GM19025 (cell line): ENCODE measurements around the gene CPE.

ENCODE experiments used
- ATAC-seq: cut with Tn5 transposase; IDR thresholded peaks from one replicate; pipeline ENCODE4 v1.9.1; 2021; ENCODE audit warnings: mild to moderate bottlenecking, low read depth, moderate library complexity; ENCODE audit not compliant: unreplicated experiment

The CPE gene

GRCh38 chr4:165361810-165362209 lies 17.0 kb upstream of the CPE start:
- no peak for ATAC-seq

GRCh38 chr4:165364452-165365080 lies 14.2 kb upstream of the CPE start:
- ATAC-seq = no peak

DNA sequence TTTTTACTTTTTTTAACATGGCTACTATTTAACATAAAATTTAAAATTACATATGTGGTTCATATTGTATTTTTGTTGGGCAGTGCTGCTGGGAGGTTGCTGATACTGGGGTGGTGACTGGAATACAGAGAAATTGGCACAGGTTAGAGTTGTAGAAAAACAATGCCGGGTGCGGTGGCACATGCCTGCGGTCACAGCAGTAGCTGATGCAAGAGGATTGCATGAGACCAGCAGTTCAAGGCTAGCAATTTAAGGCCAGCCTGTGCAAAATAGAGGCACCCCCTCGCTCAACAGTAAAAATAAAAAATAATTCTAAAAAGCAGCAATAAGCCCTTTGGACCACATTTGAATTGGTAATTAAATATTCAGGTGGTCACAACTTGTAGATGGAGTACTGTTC lies 11.8 kb upstream of the CPE start:
- no peak for ATAC-seq

GRCh38 chr4:165368114-165368513 lies 10.7 kb upstream of the CPE start:
- no peak for ATAC-seq

- no peak for ATAC-seq
These were observed 10.2 kb upstream of the CPE start for GRCh38 chr4:165368567-165368966.

DNA sequence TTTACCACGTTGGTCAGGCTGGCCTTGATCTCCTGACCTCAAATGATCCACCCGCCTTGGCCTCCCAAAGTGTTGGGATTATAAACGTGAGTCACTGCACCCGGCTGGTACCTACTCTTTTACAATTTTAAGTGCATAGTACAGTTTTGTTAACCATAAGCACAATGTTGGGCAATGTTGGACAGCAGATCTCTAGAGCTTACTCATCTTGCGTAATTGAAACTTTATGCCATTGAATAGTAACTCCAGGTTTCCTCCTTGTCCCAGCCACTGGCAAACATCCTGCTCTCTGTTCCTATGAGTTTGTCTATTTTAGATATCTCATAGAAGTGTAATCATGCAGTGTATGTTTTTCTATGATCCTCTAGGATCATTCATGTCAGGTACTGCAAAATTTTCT lies 9.3 kb upstream of the CPE start:
- ATAC-seq = no peak

- no peak for ATAC-seq
These were observed 8.3 kb upstream of the CPE start for GRCh38 chr4:165370530-165370929.

- no peak for ATAC-seq
These were observed 3.3 kb upstream of the CPE start for GRCh38 chr4:165375465-165375864.

- ATAC-seq = no peak
These were observed 437 bp upstream of the CPE start for GRCh38 chr4:165378398-165378744.

DNA sequence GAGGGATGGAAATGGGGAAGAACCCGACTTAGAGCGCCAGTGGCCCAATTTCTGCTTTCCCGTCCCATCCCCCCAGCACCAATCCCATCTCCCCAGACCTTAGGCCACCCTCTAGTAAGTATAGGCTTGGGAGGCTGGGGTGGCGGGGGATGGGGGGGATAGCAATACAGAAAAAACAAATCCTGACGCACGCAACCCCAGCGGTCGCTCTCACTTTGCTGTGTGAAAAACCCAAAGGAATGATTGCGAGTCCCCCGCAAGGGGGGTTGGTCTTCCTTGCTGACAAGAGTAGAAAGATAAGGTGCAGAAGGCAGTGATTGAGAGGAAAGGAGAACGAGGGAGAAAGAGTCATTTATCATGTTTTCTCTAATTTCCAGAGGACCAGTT lies 863 bp downstream of the CPE start:
- ATAC-seq = no peak

DNA sequence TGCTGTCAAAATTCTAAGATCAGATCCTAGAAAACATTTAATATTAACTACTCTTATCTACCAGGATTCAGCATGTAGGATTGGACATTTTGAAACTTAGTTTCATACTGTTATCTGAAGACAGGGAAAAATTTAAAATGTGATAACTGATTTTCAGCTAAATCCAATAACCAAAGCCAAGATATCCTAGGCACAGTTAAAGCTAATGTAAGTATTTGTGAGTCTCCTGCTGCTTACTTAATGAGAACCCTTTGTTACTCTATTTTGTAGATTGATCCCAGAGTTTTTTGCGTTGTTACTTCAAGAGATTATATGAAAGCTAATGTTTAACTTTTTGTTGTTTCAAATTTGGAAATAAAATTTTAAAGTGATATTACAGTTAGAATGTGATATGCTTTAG lies 2.0 kb downstream of the CPE start:
- no peak for ATAC-seq

DNA sequence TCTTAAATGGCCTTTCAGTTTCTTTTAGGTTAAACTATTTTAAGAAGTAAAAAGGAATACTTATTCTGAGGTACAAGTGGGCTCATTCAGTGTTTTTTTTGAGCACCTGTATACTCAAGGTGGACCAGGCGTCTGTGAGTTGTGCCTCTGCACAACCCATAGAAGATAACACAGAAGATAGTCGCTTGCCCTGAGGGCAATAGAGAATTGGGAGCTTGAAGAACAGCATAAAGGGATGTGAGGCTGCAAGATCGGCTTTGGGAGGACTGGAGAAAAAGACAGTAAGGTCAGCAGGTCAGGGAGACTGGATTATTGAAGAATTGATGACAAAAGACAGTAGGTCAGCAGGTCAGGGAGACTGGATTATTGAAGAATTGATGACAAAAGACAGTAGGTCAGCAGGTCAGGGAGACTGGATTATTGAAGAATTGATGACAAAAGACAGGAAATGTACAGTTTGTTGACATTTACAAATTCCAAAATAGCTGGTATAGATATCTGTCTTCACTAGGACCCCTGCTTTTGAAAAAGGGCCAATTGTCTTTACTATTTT lies 3.1 kb downstream of the CPE start:
- ATAC-seq = no peak

DNA sequence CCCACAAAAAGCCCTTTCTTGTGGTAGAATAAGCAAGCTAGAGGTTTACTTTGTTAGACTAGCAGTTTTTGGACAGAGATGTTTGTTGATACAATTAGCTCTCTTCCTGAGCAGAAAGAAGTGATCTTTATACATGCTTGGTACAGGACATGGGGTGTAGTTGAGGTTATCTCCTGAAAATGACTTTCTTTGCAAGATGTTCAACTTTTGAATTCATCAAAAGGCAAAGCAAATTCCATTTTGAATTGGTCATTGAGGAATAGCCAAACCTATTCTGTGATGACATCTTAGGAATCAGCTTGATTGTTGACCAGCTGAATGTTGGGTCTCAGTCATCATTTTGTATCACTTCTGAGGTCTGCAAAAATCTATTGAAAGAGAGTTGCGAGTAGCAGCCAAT lies 3.8 kb downstream of the CPE start:
- no peak for ATAC-seq

DNA sequence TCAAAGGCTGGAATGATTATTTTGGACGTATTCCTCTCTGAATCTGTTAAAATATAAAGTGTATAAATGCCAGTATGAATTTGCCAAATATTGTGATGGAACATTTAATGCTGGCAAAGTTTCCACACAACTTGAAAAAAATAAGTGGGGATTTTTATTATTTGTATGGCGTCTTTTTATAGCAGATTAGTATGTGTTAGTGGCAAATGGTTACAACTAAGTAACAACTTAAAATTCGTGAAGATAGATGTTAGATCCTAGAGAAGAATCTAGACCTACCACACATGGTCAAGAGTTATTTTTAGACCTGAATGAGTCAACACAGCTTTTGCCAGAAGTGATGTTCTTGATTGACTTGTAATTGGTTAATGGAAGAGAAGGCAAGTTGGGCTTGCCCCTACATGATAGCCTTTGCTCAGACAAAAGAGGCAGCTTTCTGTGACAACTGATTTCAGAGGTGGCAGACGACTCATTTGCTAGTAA lies 4.8 kb downstream of the CPE start:
- ATAC-seq = no peak

DNA sequence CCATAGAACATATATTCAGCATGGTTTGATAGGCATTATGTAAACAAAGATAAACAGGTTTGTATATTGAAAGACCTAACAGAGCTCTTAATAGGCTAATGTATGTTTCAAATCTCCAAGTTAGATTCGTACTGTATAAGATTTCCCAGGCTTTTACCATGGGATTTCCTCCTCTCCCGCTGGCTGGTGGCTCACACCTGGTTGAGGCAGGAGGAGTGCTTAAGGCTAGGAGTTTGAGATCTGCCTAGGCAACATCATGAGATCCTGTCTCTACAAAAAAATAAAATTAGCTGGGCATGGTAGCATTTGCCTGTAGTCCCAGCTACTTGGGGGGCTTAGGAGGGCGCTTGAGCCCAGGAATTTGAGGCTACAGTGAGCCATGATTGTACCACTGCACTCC lies 5.4 kb downstream of the CPE start:
- ATAC-seq = no peak

DNA sequence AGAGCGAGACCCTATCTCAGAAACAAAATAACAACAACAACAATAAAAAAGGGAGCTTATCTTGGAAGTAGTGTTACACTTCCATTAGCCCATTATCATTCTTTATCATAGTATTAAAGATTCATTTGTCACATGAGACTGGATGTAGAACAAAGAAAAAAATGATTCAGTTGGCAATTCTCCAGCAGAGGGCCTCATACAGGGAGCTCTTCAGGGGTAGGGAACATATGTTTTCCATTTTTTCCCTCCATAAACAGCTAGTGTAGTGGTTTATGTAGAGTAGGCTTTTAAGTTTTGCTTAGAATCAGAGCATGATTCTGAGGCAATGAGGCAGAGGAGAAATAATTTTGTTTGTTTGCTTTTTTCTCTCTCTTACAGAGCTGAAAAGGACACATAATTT lies 5.8 kb downstream of the CPE start:
- ATAC-seq = no peak

DNA sequence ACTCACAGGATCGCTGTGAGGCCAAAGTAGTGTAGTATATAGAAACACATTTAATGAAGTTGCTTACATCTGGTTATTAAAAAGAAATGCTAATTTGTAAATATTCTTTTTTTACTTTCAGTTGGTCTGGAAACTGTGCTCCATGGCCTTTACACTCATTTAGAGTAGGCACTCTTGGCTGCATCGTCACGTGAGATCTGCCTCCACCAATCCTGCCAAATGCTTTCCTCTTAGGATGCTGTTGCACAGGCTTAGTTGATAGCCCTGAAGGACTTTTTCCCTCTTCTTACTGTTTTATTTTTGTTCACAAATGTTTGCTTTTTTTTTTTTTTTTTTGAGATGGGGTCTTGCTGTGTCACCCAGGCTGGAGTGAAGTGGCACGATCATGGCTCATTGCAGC lies 6.3 kb downstream of the CPE start:
- no peak for ATAC-seq

GRCh38 chr4:165386328-165386727 lies 7.5 kb downstream of the CPE start:
- no peak for ATAC-seq

GRCh38 chr4:165388756-165389155 lies 9.9 kb downstream of the CPE start:
- no peak for ATAC-seq

DNA sequence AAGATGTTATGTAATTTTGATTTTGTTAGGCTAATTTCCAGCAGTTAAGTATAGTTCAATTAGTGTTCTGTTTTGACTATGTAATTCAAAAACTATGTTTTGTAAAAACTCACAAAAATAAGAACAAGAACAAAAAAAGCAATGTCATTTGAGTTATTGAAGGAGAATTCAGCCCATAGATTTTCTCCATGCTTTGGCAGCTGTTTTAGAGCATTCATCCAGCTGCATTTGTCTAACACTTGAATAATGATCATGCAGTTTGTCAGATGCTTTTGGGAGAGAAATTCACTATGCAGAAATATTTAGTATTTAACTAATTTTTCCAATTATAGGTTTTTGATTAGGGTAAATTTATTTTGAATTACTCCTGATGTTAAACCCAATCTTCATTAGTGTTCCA lies 14.2 kb downstream of the CPE start:
- no peak for ATAC-seq

DNA sequence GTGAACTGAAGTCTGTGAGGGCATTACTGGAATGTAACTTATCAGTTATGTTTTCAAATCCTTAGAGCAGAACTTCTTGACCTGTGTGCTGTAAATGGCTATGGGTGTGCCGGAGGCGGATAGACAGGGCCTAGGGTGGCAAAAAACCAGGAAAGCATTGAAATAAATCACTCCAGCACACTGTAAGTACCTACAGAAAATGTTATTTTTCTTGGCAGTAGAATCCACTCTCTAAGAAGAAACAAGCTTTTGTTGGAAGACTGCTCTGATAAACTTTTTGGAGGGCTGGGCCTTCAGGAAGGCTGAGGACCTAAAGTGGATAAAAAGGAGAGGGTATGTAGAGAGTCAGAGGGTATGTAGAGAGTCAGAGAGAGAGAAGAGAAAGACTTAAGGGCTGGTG lies 14.9 kb downstream of the CPE start:
- no peak for ATAC-seq

GRCh38 chr4:165394275-165394674 lies 15.5 kb downstream of the CPE start:
- no peak for ATAC-seq

DNA sequence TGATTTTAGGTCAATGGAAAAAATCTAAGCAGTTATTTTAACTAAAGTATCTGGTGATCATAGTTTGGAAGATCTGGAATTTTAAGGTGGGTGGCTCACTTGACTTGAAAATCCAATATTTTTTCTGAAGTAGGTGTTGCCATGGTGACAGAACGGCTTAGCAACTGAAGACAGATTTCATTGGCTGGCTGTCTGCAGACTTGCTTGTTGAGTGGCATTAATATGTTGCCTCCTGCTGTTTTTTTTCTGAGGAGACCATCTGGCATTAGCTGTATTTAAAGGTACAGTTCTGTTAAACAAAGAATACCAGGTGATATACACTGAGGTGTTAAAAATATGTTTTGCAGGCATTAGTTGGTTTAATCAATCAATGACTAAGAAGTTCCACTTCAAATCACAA lies 19.8 kb downstream of the CPE start:
- no peak for ATAC-seq
